HG03139 (cell line): ENCODE measurements around the gene FANK1.

ENCODE experiments used
- ATAC-seq: cut with Tn5 transposase; IDR thresholded peaks from one replicate; pipeline ENCODE4 v1.9.1; 2021; ENCODE audit not compliant: unreplicated experiment

FANK1 gene

GRCh38 chr10:125985557-125986240 lies 89.3 kb downstream of the FANK1 start:
- ATAC-seq = no peak

GRCh38 chr10:125989791-125990190 lies 93.4 kb downstream of the FANK1 start:
- ATAC-seq = no peak

DNA sequence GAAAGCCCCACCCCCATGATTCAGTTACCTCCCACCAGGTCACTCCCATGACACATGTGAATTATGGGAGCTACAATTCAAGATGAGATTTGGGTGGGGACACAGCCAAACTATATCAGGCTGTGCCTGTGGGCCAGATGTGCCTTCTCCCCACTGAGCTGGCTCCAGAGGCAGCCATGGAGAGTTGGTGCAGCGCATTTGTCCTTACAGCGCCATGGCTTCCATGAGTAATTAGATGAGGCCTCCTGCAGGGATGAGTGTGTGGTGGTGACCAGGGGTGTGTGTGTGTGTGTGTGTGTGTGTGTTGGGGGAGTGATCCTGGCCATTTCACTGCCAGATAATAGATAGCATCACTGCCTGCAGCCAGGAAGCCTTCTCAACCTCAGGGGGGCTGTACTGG lies 94.6 kb downstream of the FANK1 start:
- no peak for ATAC-seq

DNA sequence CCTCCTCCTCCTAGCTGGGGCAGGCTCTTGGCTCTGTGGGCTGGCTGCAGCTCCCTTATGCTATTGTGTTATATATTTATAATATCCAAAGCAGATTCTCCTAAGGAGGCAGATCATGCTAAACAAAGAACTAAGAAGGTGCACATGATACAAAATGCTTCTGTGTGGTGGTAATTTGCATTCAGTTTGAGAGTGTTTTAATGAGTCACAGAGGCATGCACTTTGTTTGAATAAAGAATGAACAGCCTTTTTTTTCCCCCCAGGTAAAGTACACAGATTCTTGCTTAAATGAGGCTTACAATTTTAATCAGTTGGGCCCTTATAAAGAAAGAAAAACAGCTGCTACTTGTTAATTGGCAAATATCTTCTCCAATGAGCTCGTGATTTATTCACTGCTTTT lies 95.0 kb downstream of the FANK1 start:
- ATAC-seq = no peak

- no peak for ATAC-seq
Observed at GRCh38 chr10:125992254-125992653, 95.9 kb downstream of the FANK1 start.

GRCh38 chr10:125994601-125995000 lies 98.2 kb downstream of the FANK1 start:
- ATAC-seq = no peak

DNA sequence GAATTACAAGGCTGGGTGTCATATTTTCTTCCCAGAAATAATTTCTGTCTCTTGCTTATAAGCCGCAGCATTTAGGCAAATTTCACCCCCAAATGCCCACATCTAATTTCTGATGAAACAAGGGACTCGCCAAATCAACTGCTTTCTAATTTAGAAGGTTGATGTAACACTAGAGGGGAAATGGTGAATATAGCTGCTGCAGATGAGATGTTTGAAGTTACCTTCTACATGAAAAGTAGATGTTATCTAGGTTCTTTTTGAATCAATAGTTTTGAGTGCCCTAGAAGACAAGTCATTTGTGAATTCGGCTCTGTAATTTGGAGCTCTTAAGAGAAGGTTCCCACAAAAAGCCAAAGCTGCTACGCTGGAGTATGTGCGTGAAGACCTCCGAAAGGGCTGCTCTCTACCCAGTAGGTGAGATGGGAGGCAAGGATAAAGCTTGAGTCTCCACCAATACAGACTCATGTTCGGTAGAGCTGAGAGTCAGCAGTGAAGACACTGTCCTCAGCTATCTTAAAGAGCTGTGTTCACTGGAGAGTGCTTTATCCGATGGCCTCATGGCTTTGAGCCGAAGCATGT lies 99.5 kb downstream of the FANK1 start:
- ATAC-seq = no peak

DNA sequence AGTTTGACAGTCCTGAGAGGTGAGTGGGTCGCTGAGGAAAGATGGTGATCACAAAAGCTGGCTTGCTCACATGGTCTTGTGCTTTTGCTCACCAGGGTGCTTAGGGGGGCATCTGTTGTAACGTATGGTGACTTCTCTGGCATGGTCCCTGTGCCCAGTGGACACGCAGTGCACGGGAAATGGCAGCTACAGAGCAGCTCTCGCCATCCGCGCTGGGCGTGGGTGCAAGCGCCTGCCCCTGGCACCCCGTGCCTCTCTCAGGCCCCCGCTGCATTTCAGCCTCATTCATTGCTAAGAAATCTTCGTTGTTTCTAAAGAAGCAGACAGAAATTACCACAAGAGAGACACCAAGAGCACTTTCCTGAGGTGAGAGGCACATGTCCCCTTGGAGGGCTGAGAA lies 101.2 kb downstream of the FANK1 start:
- no peak for ATAC-seq

DNA sequence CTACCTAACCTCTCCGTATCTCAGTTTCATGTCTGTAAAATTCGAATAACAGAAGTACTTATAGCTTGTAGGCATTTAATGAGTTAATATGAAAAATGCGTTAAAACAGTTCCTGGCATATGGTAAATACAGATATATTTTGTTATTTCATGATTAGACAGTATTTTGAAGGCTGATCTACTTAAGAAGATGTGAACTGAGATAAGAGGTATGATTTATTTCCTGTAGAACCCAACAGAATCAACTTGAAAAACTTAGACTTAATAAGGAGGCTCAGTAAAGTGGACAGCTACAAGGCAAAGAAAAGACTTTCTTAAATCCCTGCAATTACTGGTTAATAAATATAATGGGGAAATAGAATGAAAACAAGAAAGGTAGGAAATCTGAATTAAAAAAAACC lies 103.3 kb downstream of the FANK1 start:
- ATAC-seq = no peak

DNA sequence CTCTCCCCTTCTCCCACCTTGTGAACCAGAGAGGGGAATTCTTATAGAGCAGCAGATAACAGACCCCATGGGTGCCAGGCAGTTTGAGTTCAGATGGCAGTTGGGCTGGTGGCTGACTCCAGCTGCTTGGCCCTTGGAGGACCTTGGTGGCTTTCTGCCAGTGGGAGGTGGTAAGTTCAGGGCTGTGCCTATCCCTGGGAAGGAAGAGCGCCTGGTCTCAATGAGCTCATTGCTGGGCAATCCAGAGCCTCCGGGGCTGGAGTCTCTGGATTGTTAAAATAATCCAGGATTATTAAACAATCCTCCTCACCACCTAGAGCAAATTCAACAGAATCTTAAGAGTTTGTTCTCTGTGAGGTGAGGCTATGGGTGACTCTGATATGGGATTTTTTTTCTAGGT lies 105.2 kb downstream of the FANK1 start:
- no peak for ATAC-seq

- ATAC-seq = no peak
Observed at GRCh38 chr10:126004752-126005151, 108.4 kb downstream of the FANK1 start.

GRCh38 chr10:126006264-126006663 lies 109.9 kb downstream of the FANK1 start:
- no peak for ATAC-seq

GRCh38 chr10:126006906-126007305 lies 110.5 kb downstream of the FANK1 start:
- ATAC-seq = no peak

DNA sequence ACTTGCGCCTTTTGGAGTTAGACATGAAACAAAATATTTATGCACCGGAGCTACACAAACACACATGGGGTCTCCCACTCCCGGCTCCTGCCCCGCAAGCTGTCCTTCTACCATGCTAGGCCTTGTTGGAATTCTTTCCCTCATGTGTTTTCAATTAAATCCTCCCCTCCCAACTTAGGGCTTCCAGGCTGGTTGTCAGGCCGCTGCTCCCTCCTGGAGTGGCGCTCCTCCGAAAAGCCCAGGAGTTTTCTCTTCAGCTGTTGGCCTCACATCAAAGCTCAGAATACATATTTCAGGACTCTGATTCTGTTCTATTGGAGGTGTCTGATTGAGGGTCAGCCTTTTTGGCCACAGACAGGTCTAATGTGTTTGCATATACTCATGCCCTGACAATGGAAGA lies 113.3 kb downstream of the FANK1 start:
- no peak for ATAC-seq

GRCh38 chr10:126011995-126012394 lies 115.6 kb downstream of the FANK1 start:
- no peak for ATAC-seq

GRCh38 chr10:126012485-126012884 lies 116.1 kb downstream of the FANK1 start:
- no peak for ATAC-seq

DNA sequence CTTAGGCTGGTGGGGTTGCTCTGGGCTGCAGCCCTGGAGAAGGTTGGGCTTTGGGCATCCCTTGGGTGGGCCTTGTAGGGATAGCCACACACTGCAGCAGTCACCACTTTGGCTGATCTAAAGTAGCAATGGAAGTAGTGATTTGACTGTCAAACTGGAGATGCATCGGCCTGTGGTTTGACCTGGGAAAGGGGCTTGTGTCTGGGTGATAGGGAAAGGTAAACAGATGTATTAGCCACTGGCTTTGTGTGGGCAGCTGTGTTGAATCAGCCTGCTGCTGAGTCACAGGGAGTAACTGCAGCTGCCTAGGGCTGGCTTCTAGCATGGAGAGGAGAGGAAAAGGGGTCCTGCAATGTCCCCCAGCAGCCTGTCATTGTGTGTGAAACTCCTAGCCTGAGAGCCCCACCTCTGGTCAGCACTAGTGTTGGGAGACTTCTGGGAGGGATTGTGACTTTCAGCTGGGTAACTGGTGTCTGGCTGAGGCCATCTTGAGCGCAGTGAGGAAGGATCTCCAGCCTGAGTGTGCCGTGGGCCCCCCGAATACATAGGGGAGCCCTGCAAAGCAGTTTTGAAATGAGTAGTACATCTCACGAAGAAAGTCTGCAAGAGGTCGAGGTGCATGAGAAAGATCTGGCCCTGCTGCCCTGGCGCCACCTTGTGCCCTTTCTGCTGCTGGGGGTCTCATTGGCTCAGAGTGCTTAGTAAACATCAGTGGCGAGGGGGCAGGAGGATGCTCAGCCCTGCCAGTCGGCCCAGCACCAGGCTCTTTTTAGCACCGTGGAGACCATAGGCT lies 117.3 kb downstream of the FANK1 start:
- no peak for ATAC-seq

DNA sequence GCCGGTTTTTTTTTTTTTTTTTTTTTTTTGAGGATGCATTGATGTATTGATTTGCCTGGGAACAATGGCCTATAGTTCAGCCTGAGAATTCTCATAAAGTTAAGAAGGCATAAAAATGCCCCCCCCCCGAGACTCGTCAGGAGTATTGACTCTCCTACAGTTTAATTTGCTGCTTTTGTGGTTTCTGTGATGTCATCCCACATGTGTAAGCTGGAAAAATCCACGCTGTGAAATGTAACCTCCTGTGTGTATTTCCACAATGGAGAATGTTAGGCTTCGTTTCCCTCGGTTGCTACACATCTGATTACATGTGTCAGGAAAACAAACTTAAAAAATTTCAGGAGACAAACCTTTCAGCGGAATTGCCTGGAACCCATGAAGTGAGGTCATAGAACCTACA lies 117.9 kb downstream of the FANK1 start:
- ATAC-seq = no peak

DNA sequence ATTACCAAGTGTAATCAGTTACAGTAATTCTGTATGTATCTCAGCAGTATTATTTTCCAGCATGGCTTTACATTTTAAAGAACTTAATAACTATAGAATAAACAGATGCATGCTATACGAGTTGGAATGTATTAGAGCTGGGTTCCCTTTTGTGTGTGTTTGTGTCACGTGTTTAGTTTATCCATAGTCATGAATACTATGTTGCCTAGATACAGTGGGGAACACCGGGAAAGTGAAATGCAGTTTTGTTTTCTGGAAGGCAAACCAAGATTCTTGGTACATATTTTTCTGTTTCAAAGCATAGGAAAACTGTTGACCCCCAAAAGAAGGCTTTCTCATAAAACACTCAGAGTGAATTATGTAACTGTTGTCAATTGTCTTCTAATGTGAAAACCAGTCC lies 119.0 kb downstream of the FANK1 start:
- ATAC-seq = no peak

DNA sequence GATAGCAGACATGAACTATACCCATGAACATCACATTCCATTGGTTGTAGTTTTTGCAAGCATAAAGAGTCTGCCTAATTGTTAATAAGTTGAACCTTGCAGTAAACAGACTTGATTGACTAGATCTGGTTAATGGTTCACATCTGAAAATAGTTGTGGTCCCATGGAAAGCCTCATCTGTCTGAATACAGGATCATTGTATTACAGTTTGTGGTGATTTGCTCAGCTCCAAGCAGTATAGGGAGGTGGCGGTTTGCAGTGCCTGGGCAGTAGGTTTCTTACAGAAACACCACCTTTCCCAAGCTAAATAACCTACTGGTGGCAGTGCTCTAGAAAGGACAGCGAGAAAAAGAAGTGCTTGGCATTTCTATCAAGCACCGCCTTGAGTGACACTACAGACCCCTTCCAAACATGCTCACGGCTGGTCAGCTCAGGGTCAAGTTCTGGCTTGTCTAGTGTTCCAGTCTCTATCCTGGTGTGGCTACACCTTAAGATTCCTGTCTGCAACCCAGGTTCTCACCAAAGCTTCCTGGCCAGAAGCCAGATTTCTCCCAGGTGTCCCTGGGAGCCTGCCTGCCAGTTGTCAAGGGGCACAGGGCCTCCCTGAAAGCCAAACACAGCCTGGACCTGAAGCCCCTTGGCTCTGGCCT lies 119.9 kb downstream of the FANK1 start:
- no peak for ATAC-seq

GRCh38 chr10:126016882-126017281 lies 120.5 kb downstream of the FANK1 start:
- no peak for ATAC-seq
